Activated CD8-positive, alpha-beta memory T cell treated with anti-CD3 and anti-CD28 coated beads, Interleukin-2, amount 50 U/mL, for 24 hours (primary cell): ENCODE results near the gene DPYD.

Source experiments
- DNase-seq: peaks from one replicate; pipeline ENCODE4 v3.0.0-alpha.2; 2020; ENCODE audit errors: extremely low read depth

The DPYD gene

GRCh38 chr1:97143236-97143882 lies 777.5 kb downstream of the DPYD start:
- DNase-seq: no peak

GRCh38 chr1:97140611-97141010 lies 780.2 kb downstream of the DPYD start:
- DNase-seq: no peak

GRCh38 chr1:97139512-97139911 lies 781.3 kb downstream of the DPYD start:
- no peak for DNase-seq

GRCh38 chr1:97138515-97139032 lies 782.3 kb downstream of the DPYD start:
- no peak for DNase-seq

- DNase-seq: no peak
Observed at GRCh38 chr1:97137862-97138514, 782.8 kb downstream of the DPYD start.

GRCh38 chr1:97136996-97137395 lies 783.8 kb downstream of the DPYD start:
- no peak for DNase-seq

GRCh38 chr1:97135972-97136371 lies 784.9 kb downstream of the DPYD start:
- no peak for DNase-seq

- DNase-seq: no peak
Observed at GRCh38 chr1:97128426-97128825, 792.4 kb downstream of the DPYD start.

GRCh38 chr1:97123717-97124431 lies 797.0 kb downstream of the DPYD start:
- DNase-seq: no peak

GRCh38 chr1:97120806-97121205 lies 800.0 kb downstream of the DPYD start:
- DNase-seq: no peak

GRCh38 chr1:97119260-97120158 lies 801.3 kb downstream of the DPYD start:
- no peak for DNase-seq

GRCh38 chr1:97114842-97115241 lies 806.0 kb downstream of the DPYD start:
- no peak for DNase-seq

- DNase-seq: no peak
Observed at GRCh38 chr1:97112442-97112841, 808.4 kb downstream of the DPYD start.

GRCh38 chr1:97108179-97108578 lies 812.7 kb downstream of the DPYD start:
- DNase-seq: no peak

- no peak for DNase-seq
Observed at GRCh38 chr1:97105531-97105930, 815.3 kb downstream of the DPYD start.

GRCh38 chr1:97101509-97101908 lies 819.3 kb downstream of the DPYD start:
- DNase-seq: no peak

- DNase-seq: no peak
Observed at GRCh38 chr1:97097404-97097925, 823.4 kb downstream of the DPYD start.

- DNase-seq: no peak
Observed at GRCh38 chr1:97095764-97096163, 825.1 kb downstream of the DPYD start.

- DNase-seq: no peak
Observed at GRCh38 chr1:97094247-97094972, 826.4 kb downstream of the DPYD start.

- DNase-seq: no peak
Observed at GRCh38 chr1:97093741-97094140, 827.1 kb downstream of the DPYD start.

GRCh38 chr1:97092824-97093223 lies 828.0 kb downstream of the DPYD start:
- DNase-seq: no peak
